ENCODE data around the gene VWA1.
A peak's percentile ranks its signal among the peaks of the same experiment; 100 is the strongest.
"Not testable (repeated sequence)": the region's sequence is repeated elsewhere in the genome, so short reads cannot be mapped to it uniquely, and the experiment has no call there.

The VWA1 gene

GRCh38 chr1:1461721-1462317 lies 26.3 kb downstream of the VWA1 start:
- DNase-seq: no peak

GRCh38 chr1:1462318-1462966 lies 27.0 kb downstream of the VWA1 start:
- DNase-seq: no peak

- no peak for DNase-seq
Measured at GRCh38 chr1:1463312-1463711, 27.8 kb downstream of the VWA1 start.

- DNase-seq: not testable (repeated sequence)
Measured at GRCh38 chr1:1468196-1468985, 32.9 kb downstream of the VWA1 start.

- DNase-seq: no peak
Measured at GRCh38 chr1:1470626-1471388, 35.3 kb downstream of the VWA1 start.

- DNase-seq: peak; percentile 24
Measured at GRCh38 chr1:1471389-1472052, 36.0 kb downstream of the VWA1 start, which contains the start of gene ATAD3B. TSS of gene ATAD3B (plus strand) at chr1:1471765. CDS start at chr1:1471885, 120 bp downstream.

- not testable (repeated sequence) for DNase-seq
Measured at GRCh38 chr1:1472053-1472876, 36.8 kb downstream of the VWA1 start.

GRCh38 chr1:1476011-1476410 lies 40.5 kb downstream of the VWA1 start:
- not testable (repeated sequence) for DNase-seq

- DNase-seq: no peak
Measured at GRCh38 chr1:1477206-1477605, 41.7 kb downstream of the VWA1 start.

- DNase-seq: no peak
Measured at GRCh38 chr1:1479547-1480487, 44.3 kb downstream of the VWA1 start.

- DNase-seq: not testable (repeated sequence)
Measured at GRCh38 chr1:1480488-1480867, 45.0 kb downstream of the VWA1 start.

- DNase-seq: not testable (repeated sequence)
Measured at GRCh38 chr1:1481811-1482210, 46.3 kb downstream of the VWA1 start.

GRCh38 chr1:1482856-1483255 lies 47.4 kb downstream of the VWA1 start:
- DNase-seq: no peak

GRCh38 chr1:1483714-1484113 lies 48.2 kb downstream of the VWA1 start:
- DNase-seq: no peak

GRCh38 chr1:1484976-1485750 lies 49.7 kb downstream of the VWA1 start:
- not testable (repeated sequence) for DNase-seq

- DNase-seq: not testable (repeated sequence)
Measured at GRCh38 chr1:1485755-1486317, 50.3 kb downstream of the VWA1 start.

- DNase-seq: no peak
Measured at GRCh38 chr1:1487701-1488100, 52.2 kb downstream of the VWA1 start.

- DNase-seq: no peak
Measured at GRCh38 chr1:1489231-1489630, 53.7 kb downstream of the VWA1 start.

- DNase-seq: no peak
Measured at GRCh38 chr1:1489861-1490260, 54.4 kb downstream of the VWA1 start.

All from cortex of kidney (tissue), 1 donor.